Natural killer cell (primary cell): ENCODE measurements around the gene RNASET2. TPM values are rescaled to one million over a fixed set of nuclear protein-coding genes. Genes with fewer than 3 reads are reported as not detected.
"Not testable (repeated sequence)": the region's sequence is repeated elsewhere in the genome, so short reads cannot be mapped to it uniquely, and the experiment has no call there.

Experiments
- ATAC-seq, 3 donors: fragments of 150-1000 bp in 2 of 3; fragments of 200-7000 bp in 1 of 3; cut with Tn5 transposase; 1 replicate in 1 of 3; 2 replicates in 2 of 3; pipeline ENCODE4 v1.10.0; 2021; ENCODE audit warnings: mild to moderate bottlenecking in 2 of 3, moderate library complexity in 2 of 3
- DNase-seq, 2 donors: peaks; one replicate each; pipeline versions ENCODE4 v3.0.0 to v3.0.0-alpha.2; 2013 to 2021; ENCODE audit warnings: mixed read lengths in 1 of 2
- H3K27ac ChIP-seq: one replicate; pipeline ENCODE4 v1.5.1; 2013; ENCODE audit warnings: mild to moderate bottlenecking, low read length
- H3K27me3 ChIP-seq: one replicate; pipeline ENCODE4 v1.6.1; 2013; ENCODE audit warnings: low read length; ENCODE audit not compliant: control insufficient read depth, insufficient read depth
- H3K36me3 ChIP-seq: one replicate; pipeline ENCODE4 v1.6.1; 2013; ENCODE audit warnings: low read length; ENCODE audit not compliant: control insufficient read depth, insufficient read depth
- H3K4me1 ChIP-seq: one replicate; pipeline ENCODE4 v1.6.1; 2013; ENCODE audit warnings: low read length; ENCODE audit not compliant: control insufficient read depth, insufficient read depth
- H3K4me3 ChIP-seq: one replicate; pipeline ENCODE4 v1.5.1; 2013; ENCODE audit warnings: low read length
- H3K9me3 ChIP-seq: one replicate; pipeline ENCODE4 v1.6.1; 2013; ENCODE audit warnings: low read length; ENCODE audit not compliant: control insufficient read depth, insufficient read depth
- H3K27ac Mint-ChIP-seq, 2 donors: one replicate each; pipeline ENCODE4 v1.8.0; 2022; ENCODE audit warnings: mild to moderate bottlenecking in 2 of 2, mixed read lengths in 2 of 2, moderate library complexity in 1 of 2
- H3K27me3 Mint-ChIP-seq, 2 donors: one replicate each; pipeline ENCODE4 v1.8.0; 2022; ENCODE audit warnings: low read depth in 2 of 2, mixed read lengths in 2 of 2
- H3K36me3 Mint-ChIP-seq: one replicate; pipeline ENCODE4 v1.8.0; 2022; ENCODE audit warnings: mixed read lengths
- H3K4me1 Mint-ChIP-seq, 2 donors: one replicate each; pipeline ENCODE4 v1.8.0; 2022; ENCODE audit warnings: mixed read lengths in 2 of 2
- H3K4me3 Mint-ChIP-seq: one replicate; pipeline ENCODE4 v1.8.0; 2022; ENCODE audit warnings: mild to moderate bottlenecking, moderate library complexity, mixed read lengths
- H3K9me3 Mint-ChIP-seq, 2 donors: one replicate each; pipeline ENCODE4 v1.8.0; 2022; ENCODE audit warnings: mixed read lengths in 2 of 2
- WGBS: methylation state at CpG from one replicate; pipeline ENCODE4 v1.1.7; 2013; ENCODE audit warnings: missing lambda C conversion rate; ENCODE audit not compliant: insufficient coverage; 5-methylcytosine and 5-hydroxymethylcytosine counted together
- intact Hi-C: fragments of 100-400 bp; cut with micrococcal nuclease; formaldehyde crosslinking; loops from one replicate; pipeline ENCODE4 v1.14.2; 2022
- total RNA-seq, 4 donors: library from RNA; stranded (reverse); fragments of 120-200 nt in 1 of 4; gene quantifications; one replicate each; pipeline versions ENCODE4 v1.2.3 to v1.2.4, GENCODE V29; 2013 to 2022
- TF ChIP-seq, protein P1 (sequence below): fragments of 200-600 bp; IDR thresholded peaks from one replicate; pipeline ENCODE4 v1.8.0; 2022; ENCODE audit warnings: antibody characterized with exemption

Gene RNASET2
- total RNA-seq, 3 donors from 2014 or later (not counting 1 experiment from before 2014, with no cell fraction given) = 65.1 to 106 (median 84.5) TPM

DNA sequence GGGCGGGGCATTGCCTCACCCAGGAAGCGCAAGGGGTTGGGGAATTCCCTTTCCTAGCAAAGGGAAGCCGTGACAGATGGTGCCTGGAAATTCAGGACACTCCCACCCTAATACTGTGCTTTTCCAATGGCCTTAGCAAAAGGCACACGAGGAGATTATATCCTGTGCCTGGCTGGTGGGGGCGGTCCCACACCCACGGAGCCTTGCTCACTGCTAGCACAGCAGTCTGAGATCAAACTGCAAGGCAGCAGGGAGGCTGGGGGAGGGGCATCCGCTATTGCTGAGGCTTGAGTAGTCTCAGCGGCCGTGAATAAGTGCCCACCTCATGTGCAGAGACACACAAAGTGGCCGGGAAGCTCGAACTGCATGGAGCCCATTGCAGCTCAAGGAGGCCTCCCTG, 71.4 kb downstream of the RNASET2 start:
- WGBS = 87% methylated on average over 11 of the region's 11 CpGs
- not testable (repeated sequence) for H3K27me3 Mint-ChIP-seq, H3K27ac Mint-ChIP-seq

DNA sequence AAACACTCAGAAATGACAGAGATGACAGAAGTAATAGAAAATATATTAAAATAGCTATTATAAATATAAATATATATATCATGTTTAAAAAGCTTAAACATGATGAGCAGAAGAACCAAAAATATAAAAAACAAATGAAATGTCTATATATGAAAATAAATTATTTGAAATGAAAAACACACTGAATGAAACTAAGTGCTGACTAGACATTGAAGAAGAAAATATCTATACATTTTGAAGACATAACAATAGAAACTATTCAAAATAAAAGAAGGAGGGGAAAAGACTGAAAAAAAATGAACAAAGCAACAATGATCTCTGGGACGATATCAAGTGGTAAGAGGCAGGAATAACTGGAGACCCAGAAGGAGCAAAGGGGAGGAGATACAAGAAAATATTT, 76.8 kb downstream of the RNASET2 start:
- Histone ChIP-seq H3K4me1 (no peaks in the 10 kb centered on the region), H3K36me3 (no peaks in the 10 kb centered on the region), H3K27me3 (no peaks in the 10 kb centered on the region), H3K4me3 (no peak overlapping the region), H3K27ac (no peak overlapping the region), H3K9me3 (no peaks in the 10 kb centered on the region)
- ATAC-seq (no peak), DNase-seq (no peak)
- Mint-ChIP-seq H3K36me3 (no peaks in the 10 kb centered on the region), H3K27me3 (peaks cover 0 to 11% of the 10 kb centered on the region in 2 donors), H3K27ac (no peak overlapping the region), H3K4me1 (no peaks in the 10 kb centered on the region), H3K9me3 (no peaks in the 10 kb centered on the region), H3K4me3 (no peak overlapping the region)
- 100% methylated on average over 1 of the region's 1 CpG for WGBS
- TF ChIP-seq, protein P1, sequence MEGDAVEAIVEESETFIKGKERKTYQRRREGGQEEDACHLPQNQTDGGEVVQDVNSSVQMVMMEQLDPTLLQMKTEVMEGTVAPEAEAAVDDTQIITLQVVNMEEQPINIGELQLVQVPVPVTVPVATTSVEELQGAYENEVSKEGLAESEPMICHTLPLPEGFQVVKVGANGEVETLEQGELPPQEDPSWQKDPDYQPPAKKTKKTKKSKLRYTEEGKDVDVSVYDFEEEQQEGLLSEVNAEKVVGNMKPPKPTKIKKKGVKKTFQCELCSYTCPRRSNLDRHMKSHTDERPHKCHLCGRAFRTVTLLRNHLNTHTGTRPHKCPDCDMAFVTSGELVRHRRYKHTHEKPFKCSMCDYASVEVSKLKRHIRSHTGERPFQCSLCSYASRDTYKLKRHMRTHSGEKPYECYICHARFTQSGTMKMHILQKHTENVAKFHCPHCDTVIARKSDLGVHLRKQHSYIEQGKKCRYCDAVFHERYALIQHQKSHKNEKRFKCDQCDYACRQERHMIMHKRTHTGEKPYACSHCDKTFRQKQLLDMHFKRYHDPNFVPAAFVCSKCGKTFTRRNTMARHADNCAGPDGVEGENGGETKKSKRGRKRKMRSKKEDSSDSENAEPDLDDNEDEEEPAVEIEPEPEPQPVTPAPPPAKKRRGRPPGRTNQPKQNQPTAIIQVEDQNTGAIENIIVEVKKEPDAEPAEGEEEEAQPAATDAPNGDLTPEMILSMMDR = no peak
- intact Hi-C loops = no loop called here

More for the DNA sequence above, 71.4 kb downstream of the RNASET2 start:
- intact Hi-C loops, H3K9me3 Mint-ChIP-seq, H3K9me3 ChIP-seq, H3K36me3 Mint-ChIP-seq, ATAC-seq, H3K27ac ChIP-seq, H3K4me3 Mint-ChIP-seq, H3K4me1 ChIP-seq, H3K4me1 Mint-ChIP-seq, H3K36me3 ChIP-seq, H3K4me3 ChIP-seq, DNase-seq, H3K27me3 ChIP-seq: not testable (repeated sequence)

Other genes with a start within 250 kb of the RNASET2 start
- 10 to 100 TPM; 13.5 to 17.0 (median 15.4) TPM for gene CEP43, start 42.8 kb upstream of the RNASET2 start, total RNA-seq
- gene CCR6, start 166.5 kb upstream of the RNASET2 start, total RNA-seq = under 1 TPM in 1 of 3 donors, not detected in 2; 0.23 TPM
- under 1 TPM in 1 of 3 donors, not detected in 2; 0.24 TPM for gene GPR31, start 201.4 kb upstream of the RNASET2 start, total RNA-seq